Parathyroid adenoma (tissue), 2 donors: ENCODE data around the gene ZNF281.

Experiments used
- H2AFZ ChIP-seq: fragments of 300-600 bp; sonication (generic); one replicate; pipeline ENCODE4 v1.7.0; 2017; ENCODE audit warnings: antibody characterized with exemption, mild to moderate bottlenecking
- H3K27ac ChIP-seq: fragments of 300-600 bp; sonication (generic); one replicate; pipeline ENCODE4 v1.7.0; 2017
- H3K27me3 ChIP-seq: fragments of 300-600 bp; sonication (generic); one replicate; pipeline ENCODE4 v1.7.0; 2017; ENCODE audit warnings: low read length; ENCODE audit not compliant: control insufficient read depth, insufficient read depth
- H3K36me3 ChIP-seq: fragments of 300-600 bp; sonication (generic); one replicate; pipeline ENCODE4 v1.7.0; 2017; ENCODE audit warnings: low read length; ENCODE audit not compliant: control insufficient read depth, insufficient read depth
- H3K4me1 ChIP-seq: fragments of 300-600 bp; sonication (generic); one replicate; pipeline ENCODE4 v1.7.0; 2017; ENCODE audit warnings: control low read depth
- H3K4me2 ChIP-seq: fragments of 300-600 bp; sonication (generic); one replicate; pipeline ENCODE4 v1.7.0; 2017; ENCODE audit warnings: low read length
- H3K4me3 ChIP-seq: fragments of 300-600 bp; sonication (generic); one replicate; pipeline ENCODE4 v1.7.0; 2017; ENCODE audit warnings: low read depth, low read length
- H3K79me2 ChIP-seq: fragments of 300-600 bp; sonication (generic); one replicate; pipeline ENCODE4 v1.7.0; 2017; ENCODE audit warnings: control low read depth
- H3K9ac ChIP-seq: fragments of 300-600 bp; sonication (generic); one replicate; pipeline ENCODE4 v1.7.0; 2017; ENCODE audit warnings: mild to moderate bottlenecking
- H3K9me3 ChIP-seq: fragments of 300-600 bp; sonication (generic); one replicate; pipeline ENCODE4 v1.7.0; 2017; ENCODE audit warnings: low read length; ENCODE audit not compliant: control insufficient read depth
- CTCF ChIP-seq: fragments of 300-600 bp; sonication (generic); IDR thresholded peaks from one replicate; pipeline ENCODE4 v1.7.0; 2017; ENCODE audit warnings: antibody characterized with exemption, mild to moderate bottlenecking
- donor health status: primary hyperparathyroidism.

The ZNF281 gene

GRCh38 chr1:200437556-200438203 is 27.8 kb upstream of the ZNF281 start:
- Histone ChIP-seq H3K36me3 (no peaks in the 10 kb centered on the region), H3K9me3 (no peaks in the 10 kb centered on the region), H2AFZ (no peak overlapping the region), H3K4me2 (no peak overlapping the region), H3K4me3 (no peak overlapping the region), H3K27me3 (no peaks in the 10 kb centered on the region), H3K4me1 (no peaks in the 10 kb centered on the region), H3K9ac (no peak overlapping the region), H3K27ac (no peak overlapping the region), H3K79me2 (no peaks in the 10 kb centered on the region)
- TF ChIP-seq CTCF, result no peak

- Histone ChIP-seq H2AFZ (no peak overlapping the region), H3K4me1 (no peaks in the 10 kb centered on the region), H3K27me3 (no peaks in the 10 kb centered on the region), H3K9ac (no peak overlapping the region), H3K4me2 (no peak overlapping the region), H3K36me3 (no peaks in the 10 kb centered on the region), H3K9me3 (no peaks in the 10 kb centered on the region), H3K4me3 (no peak overlapping the region), H3K27ac (no peak overlapping the region), H3K79me2 (no peaks in the 10 kb centered on the region)
- TF ChIP-seq CTCF, result no peak
Observed at GRCh38 chr1:200437088-200437487, 27.3 kb upstream of the ZNF281 start.

GRCh38 chr1:200436436-200436835 is 26.6 kb upstream of the ZNF281 start:
- TF ChIP-seq CTCF, result no peak
- Histone ChIP-seq H3K27ac (no peak overlapping the region), H3K9ac (no peak overlapping the region), H2AFZ (no peak overlapping the region), H3K36me3 (no peaks in the 10 kb centered on the region), H3K79me2 (no peaks in the 10 kb centered on the region), H3K27me3 (no peaks in the 10 kb centered on the region), H3K4me2 (no peak overlapping the region), H3K4me1 (no peaks in the 10 kb centered on the region), H3K9me3 (no peaks in the 10 kb centered on the region), H3K4me3 (no peak overlapping the region)

GRCh38 chr1:200435200-200435780 is 25.5 kb upstream of the ZNF281 start:
- no peaks in the 10 kb centered on the region for H3K36me3 ChIP-seq
- no peak overlapping the region for H2AFZ ChIP-seq
- no peaks in the 10 kb centered on the region for H3K4me1 ChIP-seq
- TF ChIP-seq CTCF, result no peak
- no peak overlapping the region for H3K4me2 ChIP-seq
- no peaks in the 10 kb centered on the region for H3K27me3 ChIP-seq
- H3K27ac ChIP-seq, result no peak overlapping the region
- H3K9ac ChIP-seq, result no peak overlapping the region
- H3K9me3 ChIP-seq, result no peaks in the 10 kb centered on the region
- no peak overlapping the region for H3K4me3 ChIP-seq
- no peaks in the 10 kb centered on the region for H3K79me2 ChIP-seq

GRCh38 chr1:200433586-200433985 is 23.8 kb upstream of the ZNF281 start:
- Histone ChIP-seq H3K27me3 (no peaks in the 10 kb centered on the region), H2AFZ (no peak overlapping the region), H3K9me3 (no peaks in the 10 kb centered on the region), H3K4me3 (no peak overlapping the region), H3K4me2 (no peak overlapping the region), H3K9ac (no peak overlapping the region), H3K4me1 (no peaks in the 10 kb centered on the region), H3K27ac (no peak overlapping the region), H3K36me3 (no peaks in the 10 kb centered on the region), H3K79me2 (no peaks in the 10 kb centered on the region)
- TF ChIP-seq CTCF, result no peak
